ENCODE results near the gene ADGRG1.

The ADGRG1 gene

GRCh38 chr16:57628008-57628781 is at the start of gene ADGRG1:
Gene ADGRG1 (plus strand): TSS chr16:57628630. CDS start chr16:57650288, 21,658 bp downstream.
- peaks cover 9% of the 10 kb centered on the region for H3K4me1 ChIP-seq (ENCODE audit: insufficient read depth, low read length)
- no peaks in the 10 kb centered on the region for H3K36me3 ChIP-seq (ENCODE audit: insufficient read depth, low read depth, low read length)
- H3K27ac ChIP-seq (ENCODE audit: low read length): no peak within 1 kb of the TSS
- no peaks in the 10 kb centered on the region for H3K27me3 ChIP-seq (ENCODE audit: insufficient read depth, low read length)
- H3K9ac ChIP-seq (ENCODE audit: low read depth, low read length): 0 out of 2 replicates have a peak within 1 kb of the TSS, but pooled peaks have one; percentile 29
- H3K9me3 ChIP-seq (ENCODE audit: insufficient read depth, low read depth, low read length): no peaks in the 10 kb centered on the region
- H3K4me3 ChIP-seq (ENCODE audit: low read length): peak within 1 kb of the TSS; percentile 60; the same call in 1 of the 2 replicates

- no peaks in the 10 kb centered on the region for H3K27me3 ChIP-seq (ENCODE audit: insufficient read depth, low read length)
- H3K4me1 ChIP-seq (ENCODE audit: insufficient read depth, low read length): no peaks in the 10 kb centered on the region
- no peaks in the 10 kb centered on the region for H3K36me3 ChIP-seq (ENCODE audit: insufficient read depth, low read depth, low read length)
- H3K27ac ChIP-seq (ENCODE audit: low read length): no peak overlapping the region
- no peak overlapping the region for H3K9ac ChIP-seq (ENCODE audit: low read depth, low read length)
- H3K9me3 ChIP-seq (ENCODE audit: insufficient read depth, low read depth, low read length): no peaks in the 10 kb centered on the region
- H3K4me3 ChIP-seq (ENCODE audit: low read length): no peak overlapping the region
Measured at GRCh38 chr16:57579361-57579665, 49.1 kb upstream of the ADGRG1 start.

- Histone ChIP-seq H3K36me3 (ENCODE audit: insufficient read depth, low read depth, low read length) (no peaks in the 10 kb centered on the region), H3K4me3 (ENCODE audit: low read length) (no peak overlapping the region), H3K9me3 (ENCODE audit: insufficient read depth, low read depth, low read length) (no peaks in the 10 kb centered on the region), H3K4me1 (ENCODE audit: insufficient read depth, low read length) (no peaks in the 10 kb centered on the region), H3K9ac (ENCODE audit: low read depth, low read length) (no peak overlapping the region), H3K27me3 (ENCODE audit: insufficient read depth, low read length) (no peaks in the 10 kb centered on the region), H3K27ac (ENCODE audit: low read length) (no peak overlapping the region)
Measured at GRCh38 chr16:57585051-57585687, 43.3 kb upstream of the ADGRG1 start.

GRCh38 chr16:57588831-57589230 is 39.6 kb upstream of the ADGRG1 start:
- H3K4me1 ChIP-seq (ENCODE audit: insufficient read depth, low read length): no peaks in the 10 kb centered on the region; the same call in 1 of the 2 replicates
- H3K4me3 ChIP-seq (ENCODE audit: low read length): no peak overlapping the region
- no peaks in the 10 kb centered on the region for H3K27me3 ChIP-seq (ENCODE audit: insufficient read depth, low read length)
- no peaks in the 10 kb centered on the region for H3K9me3 ChIP-seq (ENCODE audit: insufficient read depth, low read depth, low read length)
- H3K9ac ChIP-seq (ENCODE audit: low read depth, low read length): no peak overlapping the region
- H3K27ac ChIP-seq (ENCODE audit: low read length): no peak overlapping the region
- H3K36me3 ChIP-seq (ENCODE audit: insufficient read depth, low read depth, low read length): no peaks in the 10 kb centered on the region

- H3K27ac ChIP-seq (ENCODE audit: low read length): no peak overlapping the region
Measured at GRCh38 chr16:57589374-57589773, 39.1 kb upstream of the ADGRG1 start.

GRCh38 chr16:57590654-57591085 is 37.8 kb upstream of the ADGRG1 start:
- Histone ChIP-seq H3K27ac (ENCODE audit: low read length) (no peak overlapping the region), H3K4me3 (ENCODE audit: low read length) (no peak overlapping the region), H3K4me1 (ENCODE audit: insufficient read depth, low read length) (no peaks in the 10 kb centered on the region; the same call in 1 of the 2 replicates), H3K36me3 (ENCODE audit: insufficient read depth, low read depth, low read length) (no peaks in the 10 kb centered on the region), H3K27me3 (ENCODE audit: insufficient read depth, low read length) (no peaks in the 10 kb centered on the region), H3K9ac (ENCODE audit: low read depth, low read length) (no peak overlapping the region), H3K9me3 (ENCODE audit: insufficient read depth, low read depth, low read length) (no peaks in the 10 kb centered on the region; the same call in 1 of the 2 replicates)

More at GRCh38 chr16:57589374-57589773, 39.1 kb upstream of the ADGRG1 start:
- Histone ChIP-seq H3K4me1 (ENCODE audit: insufficient read depth, low read length) (no peaks in the 10 kb centered on the region; the same call in 1 of the 2 replicates), H3K4me3 (ENCODE audit: low read length) (no peak overlapping the region), H3K27me3 (ENCODE audit: insufficient read depth, low read length) (no peaks in the 10 kb centered on the region), H3K9me3 (ENCODE audit: insufficient read depth, low read depth, low read length) (no peaks in the 10 kb centered on the region), H3K9ac (ENCODE audit: low read depth, low read length) (no peak overlapping the region), H3K36me3 (ENCODE audit: insufficient read depth, low read depth, low read length) (no peaks in the 10 kb centered on the region)

GRCh38 chr16:57591086-57591869 is 37.2 kb upstream of the ADGRG1 start:
- H3K27me3 ChIP-seq (ENCODE audit: insufficient read depth, low read length): no peaks in the 10 kb centered on the region
- H3K4me3 ChIP-seq (ENCODE audit: low read length): no peak overlapping the region
- no peak overlapping the region for H3K27ac ChIP-seq (ENCODE audit: low read length)
- no peak overlapping the region for H3K9ac ChIP-seq (ENCODE audit: low read depth, low read length)
- H3K4me1 ChIP-seq (ENCODE audit: insufficient read depth, low read length): no peaks in the 10 kb centered on the region; the same call in 1 of the 2 replicates
- no peaks in the 10 kb centered on the region for H3K36me3 ChIP-seq (ENCODE audit: insufficient read depth, low read depth, low read length)
- H3K9me3 ChIP-seq (ENCODE audit: insufficient read depth, low read depth, low read length): no peaks in the 10 kb centered on the region; the same call in 1 of the 2 replicates

GRCh38 chr16:57591870-57592485 is 36.5 kb upstream of the ADGRG1 start:
- H3K9me3 ChIP-seq (ENCODE audit: insufficient read depth, low read depth, low read length): no peaks in the 10 kb centered on the region; the same call in 1 of the 2 replicates
- no peak overlapping the region for H3K9ac ChIP-seq (ENCODE audit: low read depth, low read length)
- no peaks in the 10 kb centered on the region; the same call in 1 of the 2 replicates for H3K4me1 ChIP-seq (ENCODE audit: insufficient read depth, low read length)
- no peaks in the 10 kb centered on the region for H3K27me3 ChIP-seq (ENCODE audit: insufficient read depth, low read length)
- no peak overlapping the region for H3K27ac ChIP-seq (ENCODE audit: low read length)
- H3K36me3 ChIP-seq (ENCODE audit: insufficient read depth, low read depth, low read length): no peaks in the 10 kb centered on the region
- no peak overlapping the region for H3K4me3 ChIP-seq (ENCODE audit: low read length)

GRCh38 chr16:57592591-57593003 is 35.8 kb upstream of the ADGRG1 start:
- no peaks in the 10 kb centered on the region; the same call in 1 of the 2 replicates for H3K9me3 ChIP-seq (ENCODE audit: insufficient read depth, low read depth, low read length)
- H3K4me1 ChIP-seq (ENCODE audit: insufficient read depth, low read length): no peaks in the 10 kb centered on the region; the same call in 1 of the 2 replicates
- H3K9ac ChIP-seq (ENCODE audit: low read depth, low read length): no peak overlapping the region

GRCh38 chr16:57593021-57593420 is 35.4 kb upstream of the ADGRG1 start:
- Histone ChIP-seq H3K27me3 (ENCODE audit: insufficient read depth, low read length) (no peaks in the 10 kb centered on the region), H3K9ac (ENCODE audit: low read depth, low read length) (no peak overlapping the region), H3K4me1 (ENCODE audit: insufficient read depth, low read length) (no peaks in the 10 kb centered on the region; the same call in 1 of the 2 replicates)

More at GRCh38 chr16:57592591-57593003, 35.8 kb upstream of the ADGRG1 start:
- Histone ChIP-seq H3K27ac (ENCODE audit: low read length) (no peak overlapping the region), H3K36me3 (ENCODE audit: insufficient read depth, low read depth, low read length) (no peaks in the 10 kb centered on the region), H3K27me3 (ENCODE audit: insufficient read depth, low read length) (no peaks in the 10 kb centered on the region), H3K4me3 (ENCODE audit: low read length) (no peak overlapping the region)

GRCh38 chr16:57593990-57594389 is 34.4 kb upstream of the ADGRG1 start:
- Histone ChIP-seq H3K4me3 (ENCODE audit: low read length) (no peak overlapping the region), H3K27ac (ENCODE audit: low read length) (no peak overlapping the region), H3K9me3 (ENCODE audit: insufficient read depth, low read depth, low read length) (no peaks in the 10 kb centered on the region; the same call in 1 of the 2 replicates), H3K4me1 (ENCODE audit: insufficient read depth, low read length) (no peaks in the 10 kb centered on the region; the same call in 1 of the 2 replicates), H3K36me3 (ENCODE audit: insufficient read depth, low read depth, low read length) (no peaks in the 10 kb centered on the region), H3K27me3 (ENCODE audit: insufficient read depth, low read length) (no peaks in the 10 kb centered on the region), H3K9ac (ENCODE audit: low read depth, low read length) (no peak overlapping the region)

More at GRCh38 chr16:57593021-57593420, 35.4 kb upstream of the ADGRG1 start:
- Histone ChIP-seq H3K9me3 (ENCODE audit: insufficient read depth, low read depth, low read length) (no peaks in the 10 kb centered on the region; the same call in 1 of the 2 replicates), H3K4me3 (ENCODE audit: low read length) (no peak overlapping the region), H3K36me3 (ENCODE audit: insufficient read depth, low read depth, low read length) (no peaks in the 10 kb centered on the region), H3K27ac (ENCODE audit: low read length) (no peak overlapping the region)

Measured in iPS-20b (cell line).